Measurements from ENCODE around the gene SEPTIN1.

SEPTIN1 gene

GRCh38 chr16:30377050-30377811 is 5.1 kb downstream of the SEPTIN1 start (continued):
- TF ChIP-seq ZNF692 (tag by site-specific recombination; IDR thresholded peaks at IDR 0.05) (peak; percentile 8; the same call in 1 of the 2 replicates), GLI4 (tag by site-specific recombination; IDR thresholded peaks at IDR 0.05) (0 out of 2 replicates have a peak, but pooled peaks have one; percentile 59), KLF10 (tag by site-specific recombination; IDR thresholded peaks at IDR 0.05) (no peak), PATZ1 (tag by site-specific recombination; IDR thresholded peaks at IDR 0.05) (peak; percentile 85; the same call in 1 of the 2 replicates), ZNF121 (tag by site-specific recombination; IDR thresholded peaks at IDR 0.05) (no peak), ZBTB20 (tag by site-specific recombination; IDR thresholded peaks at IDR 0.05) (peak; percentile 41; the same call in 1 of the 2 replicates)

GRCh38 chr16:30376461-30376902 is 5.9 kb downstream of the SEPTIN1 start:
- no peaks in the 10 kb centered on the region for H3K9me3 ChIP-seq (ENCODE audit: control insufficient read depth, insufficient read depth, low read depth, low read length)
- H3K4me1 ChIP-seq (ENCODE audit: control insufficient read depth, insufficient read depth, low read length): peaks cover 5% of the 10 kb centered on the region
- TF ChIP-seq BCL11A (tag by site-specific recombination; IDR thresholded peaks at IDR 0.05; ENCODE audit: low read depth): no peak
- TF ChIP-seq TSHZ1 (tag by site-specific recombination; IDR thresholded peaks at IDR 0.05; ENCODE audit: borderline replicate concordance): no peak
- no peak for TF ChIP-seq ZNF660 (tag by site-specific recombination; IDR thresholded peaks at IDR 0.05)
- peaks cover 0 to 8% of the 10 kb centered on the region in 2 experiments; a peak in 1 of 3 replicates for H3K36me3 ChIP-seq (ENCODE audit: control insufficient read depth in 2 of 2, insufficient read depth in 1 of 2, low read length in 2 of 2)
- peak overlapping the region; percentile 28 for H3K27ac ChIP-seq (ENCODE audit: extremely low read depth, low read depth, low read length)
- POLR2A ChIA-PET: interaction anchor here (1.0 to 3.2 kb wide), 2 partner anchors 19 to 33 kb away, joined by 3 to 19 read pairs; partner anchors contain the start of gene ZNF48
- no peak overlapping the region for H3K4me3 ChIP-seq (ENCODE audit: low read depth, low read length)
- CTCF ChIA-PET: interaction anchor here (0.6 kb wide), 1 partner anchor 36 kb away, joined by 3 read pairs; no protein-coding TSS in a partner anchor

GRCh38 chr16:30375864-30376263 is 6.5 kb downstream of the SEPTIN1 start:
- TF ChIP-seq GLIS2 (tag by site-specific recombination; IDR thresholded peaks at IDR 0.05): 0 out of 2 replicates have a peak, but pooled peaks have one; percentile 12
- TF ChIP-seq PRDM10 (tag by site-specific recombination; IDR thresholded peaks at IDR 0.05): peak; percentile 58
- TF ChIP-seq GLIS1 (tag by site-specific recombination; IDR thresholded peaks at IDR 0.05): 0 out of 2 replicates have a peak, but pooled peaks have one; percentile 40
- no peak for TF ChIP-seq TRIM28 (IDR thresholded peaks at IDR 0.05; ENCODE audit: borderline replicate concordance, low read length)
- TF ChIP-seq ZNF398 (tag by site-specific recombination; IDR thresholded peaks at IDR 0.05): peak; percentile 35; the same call in 1 of the 2 replicates
- ChIA-PET POLR2A (interaction anchor here (3.2 kb wide), 1 partner anchor 20 kb away, joined by 19 read pairs; the partner anchor contains the start of gene ZNF48), CTCF (interaction anchor here (0.5 to 2.1 kb wide), 2 partner anchors 34 to 216 kb away, joined by 3 to 10 read pairs; no protein-coding TSS in a partner anchor)

More at GRCh38 chr16:30375864-30376263, 6.5 kb downstream of the SEPTIN1 start:
- Histone ChIP-seq H3K36me3 (ENCODE audit: control insufficient read depth in 2 of 2, insufficient read depth in 1 of 2, low read length in 2 of 2) (peaks cover 0 to 8% of the 10 kb centered on the region in 2 experiments; a peak in 1 of 3 replicates), H3K4me1 (ENCODE audit: control insufficient read depth, insufficient read depth, low read length) (peaks cover 7% of the 10 kb centered on the region), H3K27ac (ENCODE audit: extremely low read depth, low read depth, low read length) (no peak overlapping the region), H3K9me3 (ENCODE audit: control insufficient read depth, insufficient read depth, low read depth, low read length) (no peaks in the 10 kb centered on the region), H3K4me3 (ENCODE audit: low read depth, low read length) (no peak overlapping the region)

Measured in HEK293 (cell line).